ENCODE measurements around the gene DNAH6.
"Not testable (repeated sequence)": the region's sequence is repeated elsewhere in the genome, so short reads cannot be mapped to it uniquely, and the experiment has no call there.

DNAH6 gene

GRCh38 chr2:84768840-84769239 lies 252.5 kb downstream of the DNAH6 start:
- TF ChIP-seq, protein P1, sequence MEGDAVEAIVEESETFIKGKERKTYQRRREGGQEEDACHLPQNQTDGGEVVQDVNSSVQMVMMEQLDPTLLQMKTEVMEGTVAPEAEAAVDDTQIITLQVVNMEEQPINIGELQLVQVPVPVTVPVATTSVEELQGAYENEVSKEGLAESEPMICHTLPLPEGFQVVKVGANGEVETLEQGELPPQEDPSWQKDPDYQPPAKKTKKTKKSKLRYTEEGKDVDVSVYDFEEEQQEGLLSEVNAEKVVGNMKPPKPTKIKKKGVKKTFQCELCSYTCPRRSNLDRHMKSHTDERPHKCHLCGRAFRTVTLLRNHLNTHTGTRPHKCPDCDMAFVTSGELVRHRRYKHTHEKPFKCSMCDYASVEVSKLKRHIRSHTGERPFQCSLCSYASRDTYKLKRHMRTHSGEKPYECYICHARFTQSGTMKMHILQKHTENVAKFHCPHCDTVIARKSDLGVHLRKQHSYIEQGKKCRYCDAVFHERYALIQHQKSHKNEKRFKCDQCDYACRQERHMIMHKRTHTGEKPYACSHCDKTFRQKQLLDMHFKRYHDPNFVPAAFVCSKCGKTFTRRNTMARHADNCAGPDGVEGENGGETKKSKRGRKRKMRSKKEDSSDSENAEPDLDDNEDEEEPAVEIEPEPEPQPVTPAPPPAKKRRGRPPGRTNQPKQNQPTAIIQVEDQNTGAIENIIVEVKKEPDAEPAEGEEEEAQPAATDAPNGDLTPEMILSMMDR (IDR thresholded peaks at IDR 0.05) = no peak
- TF ChIP-seq ZFX (IDR thresholded peaks at IDR 0.05; ENCODE audit: borderline replicate concordance) = no peak
- H3K27ac ChIP-seq = no peak overlapping the region

DNA sequence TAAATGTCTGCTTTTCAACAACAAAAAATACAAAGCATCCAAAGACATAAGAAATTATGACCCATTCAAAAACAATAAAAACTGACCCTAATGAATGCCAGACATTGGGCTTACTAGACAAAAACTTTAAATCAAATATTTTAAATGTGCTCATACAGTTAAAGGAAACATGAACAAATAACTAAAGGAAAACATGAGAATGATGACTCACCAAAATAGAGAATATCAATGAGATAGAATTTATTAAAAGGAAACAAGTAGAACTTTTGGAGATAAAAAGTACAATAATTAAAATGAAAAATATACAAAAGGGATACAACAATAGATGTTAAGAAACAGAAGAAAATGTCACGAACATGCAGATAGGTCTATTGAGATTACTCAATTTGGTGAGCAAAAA lies 254.0 kb downstream of the DNAH6 start:
- no peak overlapping the region for H3K27ac ChIP-seq
- TF ChIP-seq, protein P1 (IDR thresholded peaks at IDR 0.05) = no peak
- no peak for TF ChIP-seq ZFX (IDR thresholded peaks at IDR 0.05; ENCODE audit: borderline replicate concordance)

- no peak for TF ChIP-seq ZFX (IDR thresholded peaks at IDR 0.05; ENCODE audit: borderline replicate concordance)
- TF ChIP-seq, protein P1 (IDR thresholded peaks at IDR 0.05) = no peak
- no peak overlapping the region for H3K27ac ChIP-seq
Observed at GRCh38 chr2:84771251-84771650, 255.0 kb downstream of the DNAH6 start.

DNA sequence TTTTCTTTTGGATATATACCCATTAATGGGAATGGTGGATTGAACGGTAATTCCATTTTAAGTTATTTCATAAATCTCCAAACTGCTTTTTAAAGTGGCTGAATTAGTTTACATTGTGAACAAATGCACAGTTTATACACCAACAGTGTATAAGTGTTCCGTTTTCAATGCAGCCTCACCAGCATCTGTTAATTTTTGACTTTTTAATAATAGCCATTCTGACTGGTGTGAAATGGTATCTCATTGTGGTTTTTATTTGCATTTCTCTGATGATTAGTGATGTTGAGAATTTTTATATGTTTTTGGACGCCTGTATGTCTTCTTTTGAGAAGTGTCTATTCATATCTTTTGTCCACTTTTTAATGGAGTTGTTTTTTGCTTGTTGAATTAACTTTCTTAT lies 257.3 kb downstream of the DNAH6 start:
- not testable (repeated sequence) for H3K27ac ChIP-seq

DNA sequence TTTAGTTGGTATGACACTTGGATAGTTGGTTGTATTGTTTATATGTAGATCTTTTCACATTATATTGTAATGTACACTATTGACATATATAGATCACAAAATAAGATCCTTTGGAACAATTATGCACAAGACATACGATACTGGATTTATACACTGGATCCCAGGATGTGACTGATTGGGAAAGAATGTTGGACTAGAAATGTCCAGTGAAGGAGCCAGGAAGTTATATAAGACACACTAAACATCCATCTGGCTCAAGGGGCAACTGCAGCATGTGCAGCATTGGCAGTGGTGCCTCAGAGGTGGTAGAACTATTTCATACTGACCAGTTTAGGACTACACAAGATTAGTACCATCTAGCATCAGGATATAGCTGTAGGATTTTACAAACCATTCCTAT lies 259.7 kb downstream of the DNAH6 start:
- TF ChIP-seq ZFX (IDR thresholded peaks at IDR 0.05; ENCODE audit: borderline replicate concordance) = no peak
- TF ChIP-seq, protein P1 (IDR thresholded peaks at IDR 0.05) = no peak
- H3K27ac ChIP-seq = no peak overlapping the region

DNA sequence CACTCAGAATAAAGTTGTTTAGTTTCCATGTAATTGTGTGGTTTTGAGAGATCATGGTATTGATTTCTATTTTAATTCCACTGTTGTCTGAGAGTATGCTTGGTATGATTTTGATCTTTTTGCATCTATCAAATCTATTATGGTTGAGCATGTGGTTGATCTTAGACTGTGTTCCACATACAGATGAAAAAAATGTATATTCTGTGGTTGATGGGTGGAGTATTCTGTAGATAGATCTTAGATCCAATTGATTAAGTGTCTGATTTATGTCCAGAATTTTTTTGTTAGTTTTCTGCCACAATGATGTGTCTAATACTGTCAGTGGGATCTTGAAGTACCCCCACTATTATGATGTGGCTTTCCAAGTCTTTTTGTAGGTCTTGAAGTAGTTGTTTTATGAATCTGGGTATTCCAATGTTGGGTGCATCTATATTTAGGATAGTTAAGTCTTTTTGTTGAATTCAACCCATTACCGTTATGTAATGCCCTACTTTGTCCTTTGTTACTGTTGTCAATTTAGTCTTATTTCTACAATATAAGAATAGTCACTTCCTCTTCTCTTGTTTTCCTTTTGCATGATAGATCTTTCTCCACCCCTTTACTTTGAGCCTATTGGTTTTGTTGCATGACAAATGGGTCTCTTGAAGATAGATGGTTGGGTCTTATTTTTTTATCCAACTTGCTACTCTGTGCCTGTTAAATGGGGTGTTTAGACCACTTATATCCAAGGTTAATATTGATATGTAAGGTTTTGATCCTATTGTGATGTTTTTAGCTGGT lies 262.8 kb downstream of the DNAH6 start:
- no peak overlapping the region for H3K27ac ChIP-seq

GRCh38 chr2:84779781-84780180 lies 263.5 kb downstream of the DNAH6 start:
- H3K27ac ChIP-seq = no peak overlapping the region
- no peak for TF ChIP-seq ZFX (IDR thresholded peaks at IDR 0.05; ENCODE audit: borderline replicate concordance)
- TF ChIP-seq, protein P1 (IDR thresholded peaks at IDR 0.05) = no peak

More for the DNA sequence above, 262.8 kb downstream of the DNAH6 start:
- TF ChIP-seq ZFX (IDR thresholded peaks at IDR 0.05; ENCODE audit: borderline replicate concordance) = no peak
- TF ChIP-seq, protein P1 (IDR thresholded peaks at IDR 0.05) = no peak

All from 22Rv1 (cell line).